HG02588 (cell line): Measurements from ENCODE around the gene MEI1.
A peak's percentile ranks its signal among the peaks of the same experiment; 100 is the strongest.

Experiments
- ATAC-seq: cut with Tn5 transposase; IDR thresholded peaks from one replicate; pipeline ENCODE4 v1.9.1; 2021; ENCODE audit warnings: mild to moderate bottlenecking, moderate library complexity; ENCODE audit not compliant: unreplicated experiment

Gene MEI1

GRCh38 chr22:41780746-41781505 lies 81.6 kb downstream of the MEI1 start:
- peak; percentile 82 for ATAC-seq

GRCh38 chr22:41781507-41781906 lies 82.2 kb downstream of the MEI1 start:
- peak; percentile 15 for ATAC-seq

- ATAC-seq, result no peak
These were observed 83.0 kb downstream of the MEI1 start for GRCh38 chr22:41782316-41782715.

GRCh38 chr22:41782751-41783150 lies 83.4 kb downstream of the MEI1 start:
- ATAC-seq, result no peak

- ATAC-seq, result no peak
These were observed 88.0 kb downstream of the MEI1 start for GRCh38 chr22:41787331-41787730.

GRCh38 chr22:41793871-41794270 lies 94.6 kb downstream of the MEI1 start:
- no peak for ATAC-seq

- ATAC-seq, result no peak
These were observed 99.4 kb downstream of the MEI1 start for GRCh38 chr22:41798736-41799135.

GRCh38 chr22:41799486-41800347 lies 100.4 kb downstream of the MEI1 start:
- peak; percentile 13 for ATAC-seq

- peak; percentile 85 for ATAC-seq
These were observed 101.2 kb downstream of the MEI1 start, which contains the start of gene CCDC134 for GRCh38 chr22:41800348-41801146. Gene CCDC134, plus strand, starts transcription at chr22:41800679. Its CDS starts 8,212 bp downstream, at chr22:41808891.

- no peak for ATAC-seq
These were observed 102.0 kb downstream of the MEI1 start for GRCh38 chr22:41801147-41801819.

GRCh38 chr22:41801886-41802285 lies 102.6 kb downstream of the MEI1 start:
- no peak for ATAC-seq

- no peak for ATAC-seq
These were observed 106.3 kb downstream of the MEI1 start for GRCh38 chr22:41805639-41806038.

GRCh38 chr22:41808400-41808799 lies 109.1 kb downstream of the MEI1 start:
- no peak for ATAC-seq

GRCh38 chr22:41810022-41810421 lies 110.7 kb downstream of the MEI1 start:
- no peak for ATAC-seq

GRCh38 chr22:41812805-41813545 lies 113.7 kb downstream of the MEI1 start:
- no peak for ATAC-seq

GRCh38 chr22:41813726-41814410 lies 114.6 kb downstream of the MEI1 start:
- ATAC-seq, result no peak

GRCh38 chr22:41815716-41816115 lies 116.4 kb downstream of the MEI1 start:
- ATAC-seq, result no peak

- no peak for ATAC-seq
These were observed 116.9 kb downstream of the MEI1 start for GRCh38 chr22:41816241-41816640.

- ATAC-seq, result no peak
These were observed 117.6 kb downstream of the MEI1 start for GRCh38 chr22:41816871-41817270.
